HEK293 (cell line): ENCODE results near the gene HRC.

Experiments used
- CTCF ChIP-seq: fragments of 450-650 bp; formaldehyde crosslinking; IDR thresholded peaks from 2 replicates; pipeline ENCODE4 v1.5.1; 2016; ENCODE audit warnings: missing biosample characterization, missing genetic modification characterization
- GLI4 ChIP-seq: fragments of 450-650 bp; formaldehyde crosslinking; IDR thresholded peaks from 2 replicates; pipeline ENCODE4 v1.5.1; 2016; ENCODE audit warnings: missing biosample characterization, missing genetic modification characterization
- ZBTB8A ChIP-seq: fragments of 450-650 bp; formaldehyde crosslinking; IDR thresholded peaks from 2 replicates; pipeline ENCODE4 v1.5.1; 2016; ENCODE audit warnings: missing biosample characterization, missing genetic modification characterization
- ZEB2 ChIP-seq: fragments of 450-650 bp; formaldehyde crosslinking; IDR thresholded peaks from 2 replicates; pipeline ENCODE4 v1.5.1; 2016; ENCODE audit warnings: missing biosample characterization, missing genetic modification characterization
- ZNF19 ChIP-seq: fragments of 450-650 bp; formaldehyde crosslinking; IDR thresholded peaks from 2 replicates; pipeline ENCODE4; 2016; ENCODE audit warnings: missing biosample characterization, missing genetic modification characterization, low read depth
- ZNF223 ChIP-seq: fragments of 450-650 bp; formaldehyde crosslinking; IDR thresholded peaks from 2 replicates; pipeline ENCODE4 v1.5.1; 2016; ENCODE audit warnings: missing biosample characterization, missing genetic modification characterization
- ZNF311 ChIP-seq: fragments of 450-650 bp; formaldehyde crosslinking; IDR thresholded peaks from 2 replicates; pipeline ENCODE4 v1.5.1; 2017; ENCODE audit warnings: missing biosample characterization, missing genetic modification characterization, borderline replicate concordance
- ZNF623 ChIP-seq: fragments of 450-650 bp; formaldehyde crosslinking; IDR thresholded peaks from 2 replicates; pipeline ENCODE4 v1.5.1; 2016; ENCODE audit warnings: missing biosample characterization, missing genetic modification characterization
- TF ChIP-seq, protein P1 (sequence below): fragments of 450-650 bp; formaldehyde crosslinking; optimal IDR thresholded peaks from 2 replicates; pipeline ENCODE3; 2016; ENCODE audit warnings: missing biosample characterization, mild to moderate bottlenecking, missing genetic modification characterization
- TF ChIP-seq, protein P2 (sequence below): fragments of 450-650 bp; formaldehyde crosslinking; IDR thresholded peaks from 2 replicates; pipeline ENCODE4 v1.5.1; 2017; ENCODE audit warnings: missing biosample characterization, mild to moderate bottlenecking, missing genetic modification characterization, moderate library complexity

DNA sequence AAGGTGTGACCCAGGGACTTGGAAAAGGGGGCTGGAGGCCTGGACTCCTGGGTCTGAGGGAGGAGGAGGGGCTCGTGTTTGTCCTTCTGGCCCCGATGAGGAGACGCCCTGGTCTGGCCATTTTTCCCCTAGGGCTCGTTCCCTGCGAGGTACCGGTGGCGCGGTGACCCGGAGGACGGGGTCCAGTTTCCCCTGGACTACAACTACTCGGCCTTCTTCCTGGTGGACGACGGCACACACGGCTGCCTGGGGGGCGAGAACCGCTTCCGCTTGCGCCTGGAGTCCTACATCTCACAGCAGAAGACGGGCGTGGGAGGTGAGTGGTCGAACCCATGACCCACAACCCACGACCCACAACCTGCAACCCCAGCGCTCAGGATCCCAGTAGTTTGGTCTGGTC, 13.2 kb upstream of the HRC start:
- no peak for TF ChIP-seq ZNF623 (tag by site-specific recombination)
- no peak for TF ChIP-seq CTCF (tag by site-specific recombination)
- TF ChIP-seq ZNF19 (tag by site-specific recombination): no peak
- no peak for TF ChIP-seq GLI4
- TF ChIP-seq ZNF223 (tag by site-specific recombination): no peak
- no peak for TF ChIP-seq ZBTB8A (tag by site-specific recombination)
- TF ChIP-seq ZEB2 (tag by site-specific recombination): no peak
- no peak for TF ChIP-seq ZNF311 (tag by site-specific recombination)
- TF ChIP-seq, protein P1, sequence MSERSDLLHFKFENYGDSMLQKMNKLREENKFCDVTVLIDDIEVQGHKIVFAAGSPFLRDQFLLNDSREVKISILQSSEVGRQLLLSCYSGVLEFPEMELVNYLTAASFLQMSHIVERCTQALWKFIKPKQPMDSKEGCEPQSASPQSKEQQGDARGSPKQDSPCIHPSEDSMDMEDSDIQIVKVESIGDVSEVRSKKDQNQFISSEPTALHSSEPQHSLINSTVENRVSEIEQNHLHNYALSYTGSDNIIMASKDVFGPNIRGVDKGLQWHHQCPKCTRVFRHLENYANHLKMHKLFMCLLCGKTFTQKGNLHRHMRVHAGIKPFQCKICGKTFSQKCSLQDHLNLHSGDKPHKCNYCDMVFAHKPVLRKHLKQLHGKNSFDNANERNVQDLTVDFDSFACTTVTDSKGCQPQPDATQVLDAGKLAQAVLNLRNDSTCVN (tag by site-specific recombination): no peak
- TF ChIP-seq, protein P2, sequence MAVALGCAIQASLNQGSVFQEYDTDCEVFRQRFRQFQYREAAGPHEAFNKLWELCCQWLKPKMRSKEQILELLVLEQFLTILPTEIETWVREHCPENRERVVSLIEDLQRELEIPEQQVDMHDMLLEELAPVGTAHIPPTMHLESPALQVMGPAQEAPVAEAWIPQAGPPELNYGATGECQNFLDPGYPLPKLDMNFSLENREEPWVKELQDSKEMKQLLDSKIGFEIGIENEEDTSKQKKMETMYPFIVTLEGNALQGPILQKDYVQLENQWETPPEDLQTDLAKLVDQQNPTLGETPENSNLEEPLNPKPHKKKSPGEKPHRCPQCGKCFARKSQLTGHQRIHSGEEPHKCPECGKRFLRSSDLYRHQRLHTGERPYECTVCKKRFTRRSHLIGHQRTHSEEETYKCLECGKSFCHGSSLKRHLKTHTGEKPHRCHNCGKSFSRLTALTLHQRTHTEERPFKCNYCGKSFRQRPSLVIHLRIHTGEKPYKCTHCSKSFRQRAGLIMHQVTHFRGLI (tag by site-specific recombination): no peak
